ENCODE measurements around the gene EFCAB10. TPM values are rescaled to one million over a fixed set of nuclear protein-coding genes. Genes with fewer than 3 reads are reported as not detected.

Gene EFCAB10
- polyA plus RNA-seq, 2 of the 4 experiments (the other 2 are of a cell fraction), result 2.9 to 4.2 TPM

- no peak for TF ChIP-seq REST (IDR thresholded peaks at IDR 0.05)
- no peak for TF ChIP-seq CEBPB (IDR thresholded peaks at IDR 0.05)
- peak; percentile 13; the same call in 1 of the 2 replicates for TF ChIP-seq E2F6 (IDR thresholded peaks at IDR 0.05; ENCODE audit: borderline replicate concordance, low read depth)
- TF ChIP-seq MAZ (IDR thresholded peaks at IDR 0.05; ENCODE audit: borderline replicate concordance, low read depth, low read length), result no peak
- peak; percentile 82 to 98; a peak in 4 of 5 replicates for TF ChIP-seq JUN (IDR thresholded peaks at IDR 0.05)
- peak; percentile 98 for TF ChIP-seq BCL3 (IDR thresholded peaks at IDR 0.05)
- TF ChIP-seq ZSCAN20 (CRISPR knock-in tag; IDR thresholded peaks at IDR 0.05), result no peak
- peak; percentile 92; the same call in 1 of the 2 replicates for TF ChIP-seq MYC (IDR thresholded peaks at IDR 0.05; ENCODE audit: borderline replicate concordance, low read length)
- no peak for TF ChIP-seq RFX5 (IDR thresholded peaks at IDR 0.05)
- TF ChIP-seq SMC3 (IDR thresholded peaks at IDR 0.05), result no peak
- no peak for TF ChIP-seq HEYL (CRISPR knock-in tag; IDR thresholded peaks at IDR 0.05)
- no peak for TF ChIP-seq USF2 (IDR thresholded peaks at IDR 0.05)
- no peak for TF ChIP-seq NFE2L2 (conservative IDR thresholded peaks at IDR 0.05; ENCODE audit: low read length)
- no peak for TF ChIP-seq TP53 (CRISPR knock-in tag; IDR thresholded peaks at IDR 0.05)
- no peak for TF ChIP-seq HES2 (IDR thresholded peaks at IDR 0.05)
- no peak for TF ChIP-seq EHMT2 (IDR thresholded peaks at IDR 0.05; ENCODE audit: low read depth)
- TF ChIP-seq EHF (CRISPR knock-in tag; IDR thresholded peaks at IDR 0.05), result no peak
- peak; percentile 90 for TF ChIP-seq MAX (IDR thresholded peaks at IDR 0.05)
- no peak for TF ChIP-seq ZNF302 (CRISPR knock-in tag; IDR thresholded peaks at IDR 0.05)
- no peak for TF ChIP-seq ATOH8 (CRISPR knock-in tag; IDR thresholded peaks at IDR 0.05; ENCODE audit: low read depth)
- peak; percentile 98 for TF ChIP-seq POLR2A (IDR thresholded peaks at IDR 0.05; ENCODE audit: low read length)
- no peak for TF ChIP-seq SREBF2 (IDR thresholded peaks at IDR 0.05)
- TF ChIP-seq PHF8 (IDR thresholded peaks at IDR 0.05; ENCODE audit: borderline replicate concordance, low read depth), result peak; percentile 95
- TF ChIP-seq PBX3 (IDR thresholded peaks at IDR 0.05), result no peak
- TF ChIP-seq RAD21 (conservative IDR thresholded peaks at IDR 0.05 in 1 of 2, IDR thresholded peaks at IDR 0.05 in 1 of 2), result 0 out of 5 replicates have a peak, but pooled peaks of 1 of the 2 experiments have one; percentile 8
These were observed 59.4 kb downstream of the EFCAB10 start, which contains the start of gene PUS7 (continued) for GRCh38 chr7:105521717-105522463.

Data from A549 (cell line).